HG03521 (cell line): ENCODE measurements around the gene CCK.

Experiments
- ATAC-seq: cut with Tn5 transposase; IDR thresholded peaks from one replicate; pipeline ENCODE4 v1.9.1; 2021; ENCODE audit warnings: mild to moderate bottlenecking, moderate library complexity; ENCODE audit not compliant: unreplicated experiment

CCK gene

GRCh38 chr3:42226470-42227425 is 39.2 kb downstream of the CCK start:
- ATAC-seq: no peak

- no peak for ATAC-seq
Measured at GRCh38 chr3:42225486-42226363, 40.3 kb downstream of the CCK start.

- ATAC-seq: no peak
Measured at GRCh38 chr3:42224658-42225421, 41.1 kb downstream of the CCK start.

GRCh38 chr3:42224178-42224577 is 41.8 kb downstream of the CCK start:
- ATAC-seq: no peak

- ATAC-seq: no peak
Measured at GRCh38 chr3:42222942-42223693, 42.9 kb downstream of the CCK start.

GRCh38 chr3:42220436-42221121 is 45.4 kb downstream of the CCK start:
- ATAC-seq: no peak

GRCh38 chr3:42216931-42217333 is 49.1 kb downstream of the CCK start:
- ATAC-seq: no peak

- ATAC-seq: peak; percentile 62
Measured at GRCh38 chr3:42216302-42216701, 49.7 kb downstream of the CCK start.

- ATAC-seq: peak; percentile 47
Measured at GRCh38 chr3:42214565-42215283, 51.3 kb downstream of the CCK start.

GRCh38 chr3:42214064-42214463 is 51.9 kb downstream of the CCK start:
- ATAC-seq: peak; percentile 26

- no peak for ATAC-seq
Measured at GRCh38 chr3:42213417-42213816, 52.6 kb downstream of the CCK start.

- no peak for ATAC-seq
Measured at GRCh38 chr3:42210726-42211125, 55.3 kb downstream of the CCK start.

- no peak for ATAC-seq
Measured at GRCh38 chr3:42209917-42210316, 56.1 kb downstream of the CCK start.
